GM21360 (cell line): ENCODE measurements around the gene DNMT1.
"Not testable (repeated sequence)": the region's sequence is repeated elsewhere in the genome, so short reads cannot be mapped to it uniquely, and the experiment has no call there.

Experiments
- ATAC-seq: cut with Tn5 transposase; IDR thresholded peaks from one replicate; pipeline ENCODE4 v1.9.1; 2021; ENCODE audit warnings: mild to moderate bottlenecking, moderate library complexity; ENCODE audit not compliant: unreplicated experiment

DNMT1 gene

GRCh38 chr19:10184636-10185035 is 10.1 kb downstream of the DNMT1 start:
- no peak for ATAC-seq

GRCh38 chr19:10183926-10184325 is 10.8 kb downstream of the DNMT1 start:
- ATAC-seq = no peak

GRCh38 chr19:10182847-10183246 is 11.9 kb downstream of the DNMT1 start:
- no peak for ATAC-seq

GRCh38 chr19:10182076-10182475 is 12.7 kb downstream of the DNMT1 start:
- no peak for ATAC-seq

GRCh38 chr19:10180459-10180858 is 14.3 kb downstream of the DNMT1 start:
- ATAC-seq = no peak

- ATAC-seq = not testable (repeated sequence)
Measured at GRCh38 chr19:10180024-10180423, 14.7 kb downstream of the DNMT1 start.

GRCh38 chr19:10173527-10173926 is 21.2 kb downstream of the DNMT1 start:
- ATAC-seq = no peak

- no peak for ATAC-seq
Measured at GRCh38 chr19:10168386-10168948, 26.3 kb downstream of the DNMT1 start.

GRCh38 chr19:10167459-10167858 is 27.3 kb downstream of the DNMT1 start:
- no peak for ATAC-seq

- ATAC-seq = not testable (repeated sequence)
Measured at GRCh38 chr19:10166501-10166900, 28.3 kb downstream of the DNMT1 start.

- no peak for ATAC-seq
Measured at GRCh38 chr19:10166046-10166445, 28.7 kb downstream of the DNMT1 start.

GRCh38 chr19:10163536-10163935 is 31.2 kb downstream of the DNMT1 start:
- no peak for ATAC-seq

- no peak for ATAC-seq
Measured at GRCh38 chr19:10159610-10160009, 35.1 kb downstream of the DNMT1 start.

GRCh38 chr19:10158485-10158884 is 36.3 kb downstream of the DNMT1 start:
- ATAC-seq = no peak

GRCh38 chr19:10158071-10158470 is 36.7 kb downstream of the DNMT1 start:
- no peak for ATAC-seq

GRCh38 chr19:10155839-10156238 is 38.9 kb downstream of the DNMT1 start:
- ATAC-seq = no peak

GRCh38 chr19:10152100-10152499 is 42.7 kb downstream of the DNMT1 start:
- no peak for ATAC-seq

GRCh38 chr19:10151521-10151920 is 43.2 kb downstream of the DNMT1 start:
- no peak for ATAC-seq

- ATAC-seq = no peak
Measured at GRCh38 chr19:10149427-10149826, 45.3 kb downstream of the DNMT1 start.

GRCh38 chr19:10146142-10146541 is 48.6 kb downstream of the DNMT1 start:
- no peak for ATAC-seq

GRCh38 chr19:10145031-10145430 is 49.7 kb downstream of the DNMT1 start:
- ATAC-seq = no peak

- no peak for ATAC-seq
Measured at GRCh38 chr19:10144361-10144760, 50.4 kb downstream of the DNMT1 start.

- no peak for ATAC-seq
Measured at GRCh38 chr19:10143681-10144080, 51.1 kb downstream of the DNMT1 start.
